Cardiac muscle cell (in vitro differentiated cells and primary cell): Measurements from ENCODE around the gene CMSS1. TPM values are rescaled to one million over a fixed set of nuclear protein-coding genes. Genes with fewer than 3 reads are reported as not detected.

Source experiments
- DNase-seq, 2 donors: peaks; one replicate each; pipeline versions ENCODE4 v3.0.0 to v3.0.0-alpha.2; 2010 to 2017; ENCODE audit warnings: low read depth in 1 of 2, low spot score in 1 of 2
- H3K27ac ChIP-seq: fragments of 200-600 bp; sonication (generic); 2 replicates; pipeline ENCODE4 v1.5.1; 2016
- H3K27me3 ChIP-seq: fragments of 200-600 bp; sonication (generic); 2 replicates; pipeline ENCODE4 v1.6.0; 2016; ENCODE audit warnings: control low read depth
- H3K36me3 ChIP-seq: fragments of 200-600 bp; sonication (generic); 2 replicates; pipeline ENCODE4 v1.5.1; 2016; ENCODE audit warnings: control low read depth
- H3K4me1 ChIP-seq: fragments of 200-600 bp; sonication (generic); 2 replicates; pipeline ENCODE4 v1.8.1; 2017; ENCODE audit warnings: low read depth, mild to moderate bottlenecking, mixed run types
- H3K4me3 ChIP-seq: fragments of 200-600 bp; sonication (generic); 2 replicates; pipeline ENCODE4 v1.5.1; 2016; ENCODE audit warnings: mild to moderate bottlenecking
- H3K9me3 ChIP-seq: fragments of 200-600 bp; sonication (generic); 2 replicates; pipeline ENCODE4 v1.5.1; 2017; ENCODE audit warnings: low read depth, mild to moderate bottlenecking, control low read depth
- polyA plus RNA-seq: library from polyadenylated mRNA; unstranded; fragments of >200 nt; fragmentation: Nextera tagmentation; extraction: Ambion mirVana; gene quantifications from 2 replicates; pipeline ENCODE4 v1.2.1, GENCODE V29; 2016
- total RNA-seq: library from RNA; depleted of rRNA; stranded (reverse); fragments of >200 nt; gene quantifications from 2 replicates; pipeline ENCODE4 v1.2.3, GENCODE V29; 2016
- TF ChIP-seq, protein P1 (sequence below): IDR thresholded peaks from 2 replicates; pipeline ENCODE4 v1.5.1; 2012; ENCODE audit warnings: low read depth, mild to moderate bottlenecking, low read length

Gene CMSS1
- total and polyA plus RNA-seq, 2 experiments from 2014 or later, result 13.1 to 32.9 TPM

DNA sequence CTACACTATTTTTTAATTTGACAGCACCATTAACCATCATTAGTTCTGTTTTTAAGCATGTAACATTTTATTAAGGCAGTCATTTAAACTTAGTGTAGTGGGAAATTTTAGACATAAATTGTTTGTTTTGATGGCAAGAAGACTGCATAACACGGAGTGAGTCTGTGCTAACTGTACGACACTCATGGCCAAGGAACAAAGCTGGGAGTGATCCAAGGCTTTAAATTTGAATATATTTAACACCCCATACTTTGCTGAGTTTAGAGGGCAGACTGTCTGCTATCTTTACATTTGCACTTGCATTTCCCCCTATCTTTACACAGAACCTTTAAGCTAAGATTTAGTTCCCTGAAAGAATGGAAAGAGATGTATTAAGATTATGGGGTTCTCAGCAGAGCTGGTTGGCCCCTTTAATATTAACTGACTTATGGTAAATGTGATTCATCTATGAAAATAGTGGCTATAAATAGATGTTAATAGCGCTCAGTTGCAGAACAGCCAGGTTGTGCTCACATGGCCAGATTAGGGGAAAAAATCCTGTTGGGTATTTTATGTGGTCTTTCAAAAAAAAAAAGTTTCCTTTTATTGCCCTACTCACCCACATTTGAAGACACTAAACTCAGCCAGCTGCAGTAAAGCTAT lies 120.7 kb downstream of the CMSS1 start:
- peaks cover 33% of the 10 kb centered on the region for H3K27me3 ChIP-seq
- H3K9me3 ChIP-seq, result no peaks in the 10 kb centered on the region
- H3K4me3 ChIP-seq, result no peak overlapping the region
- TF ChIP-seq, protein P1, sequence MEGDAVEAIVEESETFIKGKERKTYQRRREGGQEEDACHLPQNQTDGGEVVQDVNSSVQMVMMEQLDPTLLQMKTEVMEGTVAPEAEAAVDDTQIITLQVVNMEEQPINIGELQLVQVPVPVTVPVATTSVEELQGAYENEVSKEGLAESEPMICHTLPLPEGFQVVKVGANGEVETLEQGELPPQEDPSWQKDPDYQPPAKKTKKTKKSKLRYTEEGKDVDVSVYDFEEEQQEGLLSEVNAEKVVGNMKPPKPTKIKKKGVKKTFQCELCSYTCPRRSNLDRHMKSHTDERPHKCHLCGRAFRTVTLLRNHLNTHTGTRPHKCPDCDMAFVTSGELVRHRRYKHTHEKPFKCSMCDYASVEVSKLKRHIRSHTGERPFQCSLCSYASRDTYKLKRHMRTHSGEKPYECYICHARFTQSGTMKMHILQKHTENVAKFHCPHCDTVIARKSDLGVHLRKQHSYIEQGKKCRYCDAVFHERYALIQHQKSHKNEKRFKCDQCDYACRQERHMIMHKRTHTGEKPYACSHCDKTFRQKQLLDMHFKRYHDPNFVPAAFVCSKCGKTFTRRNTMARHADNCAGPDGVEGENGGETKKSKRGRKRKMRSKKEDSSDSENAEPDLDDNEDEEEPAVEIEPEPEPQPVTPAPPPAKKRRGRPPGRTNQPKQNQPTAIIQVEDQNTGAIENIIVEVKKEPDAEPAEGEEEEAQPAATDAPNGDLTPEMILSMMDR, result no peak
- no peaks in the 10 kb centered on the region for H3K4me1 ChIP-seq
- no peak overlapping the region for H3K27ac ChIP-seq
- no peaks in the 10 kb centered on the region for H3K36me3 ChIP-seq
- peak in 1 of 2 donors; percentile 50 for DNase-seq

- TF ChIP-seq, protein P1, result no peak
- H3K27ac ChIP-seq, result no peak overlapping the region
- no peak for DNase-seq
- H3K4me3 ChIP-seq, result no peak overlapping the region
- no peaks in the 10 kb centered on the region for H3K36me3 ChIP-seq
- H3K9me3 ChIP-seq, result no peaks in the 10 kb centered on the region
- no peaks in the 10 kb centered on the region for H3K4me1 ChIP-seq
- H3K27me3 ChIP-seq, result peaks cover 43% of the 10 kb centered on the region
These were observed 122.2 kb downstream of the CMSS1 start for GRCh38 chr3:99939876-99940275.

DNA sequence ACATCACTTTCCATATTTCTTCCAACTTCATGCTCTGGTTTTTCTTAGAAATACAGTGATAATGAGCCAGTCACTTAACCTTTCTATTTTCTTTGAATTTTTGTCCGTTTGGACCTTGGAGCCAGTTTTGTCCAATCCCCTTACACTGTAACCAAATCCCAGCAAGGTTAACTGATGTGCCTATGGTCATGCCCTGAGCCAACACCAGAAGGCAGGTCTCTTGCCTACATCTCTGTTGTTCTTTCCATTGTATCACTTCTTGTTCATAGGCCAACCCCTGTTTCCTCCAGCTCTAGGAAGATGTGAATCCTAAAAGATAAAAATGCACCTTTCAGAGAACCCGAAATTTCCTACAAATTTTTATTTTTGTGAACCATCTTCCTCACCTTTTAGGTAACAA lies 122.7 kb downstream of the CMSS1 start:
- H3K9me3 ChIP-seq, result no peaks in the 10 kb centered on the region
- TF ChIP-seq, protein P1, result no peak
- no peak overlapping the region for H3K27ac ChIP-seq
- DNase-seq, result no peak
- no peaks in the 10 kb centered on the region for H3K4me1 ChIP-seq
- peaks cover 48% of the 10 kb centered on the region for H3K27me3 ChIP-seq
- H3K36me3 ChIP-seq, result no peaks in the 10 kb centered on the region
- H3K4me3 ChIP-seq, result no peak overlapping the region

DNA sequence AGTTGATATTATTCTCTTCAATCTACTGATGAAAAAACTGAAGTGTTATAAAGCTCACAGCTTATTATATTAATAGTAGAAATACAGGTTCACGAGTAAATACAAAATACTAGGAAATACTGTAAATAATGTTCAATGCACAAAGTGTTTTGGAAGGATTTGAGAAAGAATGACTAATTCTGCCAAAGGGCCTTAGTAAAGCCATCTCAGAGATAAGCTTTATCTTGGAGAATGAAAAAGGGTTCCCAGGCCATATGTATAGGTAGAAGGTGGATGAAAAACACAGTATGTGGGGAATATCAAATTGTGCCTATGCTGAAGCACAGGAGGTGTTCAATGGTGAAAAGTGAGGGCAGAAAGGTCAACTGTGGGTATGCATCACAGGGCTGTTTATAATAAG lies 123.5 kb downstream of the CMSS1 start:
- DNase-seq, result no peak
- TF ChIP-seq, protein P1, result no peak
- no peaks in the 10 kb centered on the region for H3K9me3 ChIP-seq

DNA sequence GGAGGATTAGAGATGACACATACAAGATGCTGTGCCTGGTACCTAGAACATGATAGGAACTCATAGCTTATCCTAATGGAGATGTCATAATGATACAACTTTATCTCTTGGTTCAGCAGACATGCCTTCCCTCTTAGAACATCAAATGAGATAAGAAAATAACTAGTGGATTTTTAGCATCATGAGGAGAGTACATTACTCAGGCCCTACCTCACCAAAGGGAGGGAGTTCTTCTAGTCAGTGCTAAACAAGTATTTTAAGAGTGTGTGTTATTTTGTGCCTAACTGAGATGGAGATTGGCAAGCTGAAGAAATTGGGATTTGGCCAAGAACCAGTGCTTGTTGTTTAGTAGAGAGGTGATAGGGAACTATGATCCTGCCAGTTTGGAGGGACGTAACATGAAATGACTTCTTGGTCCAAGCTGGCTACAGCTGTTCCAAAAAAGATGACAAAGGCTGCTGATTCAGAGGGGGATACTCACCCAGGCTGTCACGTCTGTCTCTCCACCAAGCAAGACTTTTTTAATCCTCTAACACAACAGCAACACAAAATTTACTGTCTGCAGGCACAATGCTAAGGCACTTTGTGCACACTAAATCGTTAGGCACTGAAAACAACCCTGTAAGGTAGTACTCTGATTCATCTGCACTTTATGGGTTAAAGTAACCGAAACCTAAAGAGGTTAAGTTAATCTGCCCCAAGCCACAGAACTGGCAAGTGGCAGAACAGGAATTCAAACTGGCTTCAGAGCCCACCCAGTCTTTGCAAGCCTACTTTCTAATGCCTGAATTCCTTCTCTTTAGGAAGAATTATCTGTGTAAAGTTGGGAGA lies 126.5 kb downstream of the CMSS1 start:
- no peak overlapping the region for H3K4me3 ChIP-seq
- H3K27me3 ChIP-seq, result peaks cover 57% of the 10 kb centered on the region
- H3K27ac ChIP-seq, result no peak overlapping the region
- no peaks in the 10 kb centered on the region for H3K9me3 ChIP-seq
- TF ChIP-seq, protein P1, result no peak
- no peaks in the 10 kb centered on the region for H3K36me3 ChIP-seq
- H3K4me1 ChIP-seq, result no peaks in the 10 kb centered on the region
- no peak for DNase-seq

More for the DNA sequence above, 123.5 kb downstream of the CMSS1 start:
- Histone ChIP-seq H3K27me3 (peaks cover 56% of the 10 kb centered on the region), H3K36me3 (no peaks in the 10 kb centered on the region), H3K4me3 (no peak overlapping the region), H3K27ac (no peak overlapping the region), H3K4me1 (no peaks in the 10 kb centered on the region)
